Measurements from ENCODE around the gene GPC5. TPM values are rescaled to one million over a fixed set of nuclear protein-coding genes. Genes with fewer than 3 reads are reported as not detected.

The GPC5 gene
- total RNA-seq, 1 experiment from 2014 or later = 0.26 TPM

DNA sequence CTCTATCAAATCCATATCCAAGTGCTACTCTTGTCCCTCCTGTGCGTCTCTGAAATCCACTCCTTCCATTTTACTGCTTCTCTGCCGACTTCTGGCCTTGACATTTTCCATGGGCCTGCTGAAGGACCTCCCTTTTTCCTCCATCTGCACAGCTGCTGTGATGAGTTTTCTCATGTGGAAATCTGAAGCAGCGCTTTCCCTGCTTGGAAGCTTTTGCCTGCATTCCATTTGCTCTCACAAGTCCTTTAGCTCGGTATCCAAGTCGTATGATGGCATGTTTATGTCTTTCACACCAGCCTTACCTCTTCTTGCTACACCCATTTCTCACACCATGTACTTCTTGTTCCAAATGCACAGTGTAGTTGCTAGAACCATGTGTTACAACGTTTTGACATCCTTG, 328.2 kb downstream of the GPC5 start:
- Histone ChIP-seq H3K9me3 (ENCODE audit: control insufficient read depth, insufficient read depth, low read depth, low read length) (no peaks in the 10 kb centered on the region), H3K4me3 (ENCODE audit: low read depth in 2 of 2, low read length in 2 of 2) (no peak overlapping the region), H3K36me3 (ENCODE audit: control insufficient read depth, insufficient read depth, low read length) (no peaks in the 10 kb centered on the region), H3K27ac (ENCODE audit: low read length) (no peak overlapping the region), H3K27me3 (ENCODE audit: control insufficient read depth, insufficient read depth, low read length) (no peaks in the 10 kb centered on the region), H3K4me1 (ENCODE audit: control insufficient read depth, insufficient read depth, low read length) (no peaks in the 10 kb centered on the region)
- POLR2A ChIA-PET = no interaction called here
- intact Hi-C loops (cut with micrococcal nuclease; ENCODE audit: unreplicated experiment) = no loop called here
- ATAC-seq = no peak
- no peak for DNase-seq (ENCODE audit: low read depth, low spot score)
- CTCF ChIA-PET = no interaction called here
- in situ Hi-C loops (cut with HindIII; ENCODE audit: low pct_unique_long_range_greater_than_20kb, low sequenced_read_pairs) = no loop called here
- no TSS peak for BruUV-seq (replicated peaks)
- TF ChIP-seq, protein P1, sequence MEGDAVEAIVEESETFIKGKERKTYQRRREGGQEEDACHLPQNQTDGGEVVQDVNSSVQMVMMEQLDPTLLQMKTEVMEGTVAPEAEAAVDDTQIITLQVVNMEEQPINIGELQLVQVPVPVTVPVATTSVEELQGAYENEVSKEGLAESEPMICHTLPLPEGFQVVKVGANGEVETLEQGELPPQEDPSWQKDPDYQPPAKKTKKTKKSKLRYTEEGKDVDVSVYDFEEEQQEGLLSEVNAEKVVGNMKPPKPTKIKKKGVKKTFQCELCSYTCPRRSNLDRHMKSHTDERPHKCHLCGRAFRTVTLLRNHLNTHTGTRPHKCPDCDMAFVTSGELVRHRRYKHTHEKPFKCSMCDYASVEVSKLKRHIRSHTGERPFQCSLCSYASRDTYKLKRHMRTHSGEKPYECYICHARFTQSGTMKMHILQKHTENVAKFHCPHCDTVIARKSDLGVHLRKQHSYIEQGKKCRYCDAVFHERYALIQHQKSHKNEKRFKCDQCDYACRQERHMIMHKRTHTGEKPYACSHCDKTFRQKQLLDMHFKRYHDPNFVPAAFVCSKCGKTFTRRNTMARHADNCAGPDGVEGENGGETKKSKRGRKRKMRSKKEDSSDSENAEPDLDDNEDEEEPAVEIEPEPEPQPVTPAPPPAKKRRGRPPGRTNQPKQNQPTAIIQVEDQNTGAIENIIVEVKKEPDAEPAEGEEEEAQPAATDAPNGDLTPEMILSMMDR (IDR thresholded peaks at IDR 0.05) = no peak
- TF ChIP-seq POLR2AphosphoS5 (IDR thresholded peaks at IDR 0.05; ENCODE audit: low read depth, low read length) (no peak), TCF7L2 (IDR thresholded peaks at IDR 0.05; ENCODE audit: low read depth, low read length) (no peak), SIN3A (IDR thresholded peaks at IDR 0.05; ENCODE audit: borderline replicate concordance, insufficient read depth, low read depth, low read length) (no peak)
- TF ChIP-seq, protein P2, sequence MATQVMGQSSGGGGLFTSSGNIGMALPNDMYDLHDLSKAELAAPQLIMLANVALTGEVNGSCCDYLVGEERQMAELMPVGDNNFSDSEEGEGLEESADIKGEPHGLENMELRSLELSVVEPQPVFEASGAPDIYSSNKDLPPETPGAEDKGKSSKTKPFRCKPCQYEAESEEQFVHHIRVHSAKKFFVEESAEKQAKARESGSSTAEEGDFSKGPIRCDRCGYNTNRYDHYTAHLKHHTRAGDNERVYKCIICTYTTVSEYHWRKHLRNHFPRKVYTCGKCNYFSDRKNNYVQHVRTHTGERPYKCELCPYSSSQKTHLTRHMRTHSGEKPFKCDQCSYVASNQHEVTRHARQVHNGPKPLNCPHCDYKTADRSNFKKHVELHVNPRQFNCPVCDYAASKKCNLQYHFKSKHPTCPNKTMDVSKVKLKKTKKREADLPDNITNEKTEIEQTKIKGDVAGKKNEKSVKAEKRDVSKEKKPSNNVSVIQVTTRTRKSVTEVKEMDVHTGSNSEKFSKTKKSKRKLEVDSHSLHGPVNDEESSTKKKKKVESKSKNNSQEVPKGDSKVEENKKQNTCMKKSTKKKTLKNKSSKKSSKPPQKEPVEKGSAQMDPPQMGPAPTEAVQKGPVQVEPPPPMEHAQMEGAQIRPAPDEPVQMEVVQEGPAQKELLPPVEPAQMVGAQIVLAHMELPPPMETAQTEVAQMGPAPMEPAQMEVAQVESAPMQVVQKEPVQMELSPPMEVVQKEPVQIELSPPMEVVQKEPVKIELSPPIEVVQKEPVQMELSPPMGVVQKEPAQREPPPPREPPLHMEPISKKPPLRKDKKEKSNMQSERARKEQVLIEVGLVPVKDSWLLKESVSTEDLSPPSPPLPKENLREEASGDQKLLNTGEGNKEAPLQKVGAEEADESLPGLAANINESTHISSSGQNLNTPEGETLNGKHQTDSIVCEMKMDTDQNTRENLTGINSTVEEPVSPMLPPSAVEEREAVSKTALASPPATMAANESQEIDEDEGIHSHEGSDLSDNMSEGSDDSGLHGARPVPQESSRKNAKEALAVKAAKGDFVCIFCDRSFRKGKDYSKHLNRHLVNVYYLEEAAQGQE (IDR thresholded peaks at IDR 0.05; ENCODE audit: insufficient read depth in 1 of 2, low read depth in 2 of 2, low read length in 1 of 2) = no peak

DNA sequence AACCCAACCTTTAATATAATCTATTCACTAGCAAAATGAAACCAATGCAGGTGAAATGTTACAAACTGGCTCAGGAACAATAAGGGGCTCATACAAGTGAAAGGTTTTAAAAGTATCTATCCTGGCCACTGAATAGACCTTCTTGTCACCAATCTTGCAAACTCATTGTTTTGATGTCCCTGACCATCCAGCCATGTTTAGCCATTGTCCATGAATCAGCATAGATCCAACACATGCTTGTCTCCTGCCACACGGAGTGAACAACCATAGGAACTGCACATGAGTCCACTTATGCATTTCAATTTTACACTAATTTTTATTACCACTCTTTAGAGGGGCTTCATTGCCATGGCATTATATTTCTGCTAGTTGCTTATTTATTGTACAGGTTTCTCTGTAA, 331.4 kb downstream of the GPC5 start:
- H3K27me3 ChIP-seq (ENCODE audit: control insufficient read depth, insufficient read depth, low read length) = no peaks in the 10 kb centered on the region
- H3K27ac ChIP-seq (ENCODE audit: low read length) = no peak overlapping the region
- no TSS peak for BruUV-seq (replicated peaks)
- in situ Hi-C loops (cut with HindIII; ENCODE audit: low pct_unique_long_range_greater_than_20kb, low sequenced_read_pairs) (no loop called here), intact Hi-C loops (cut with micrococcal nuclease; ENCODE audit: unreplicated experiment) (no loop called here)
- no peaks in the 10 kb centered on the region for H3K36me3 ChIP-seq (ENCODE audit: control insufficient read depth, insufficient read depth, low read length)
- POLR2A ChIA-PET = no interaction called here
- CTCF ChIA-PET = no interaction called here
- no peak overlapping the region for H3K4me3 ChIP-seq (ENCODE audit: low read depth in 2 of 2, low read length in 2 of 2)
- TF ChIP-seq POLR2AphosphoS5 (IDR thresholded peaks at IDR 0.05; ENCODE audit: low read depth, low read length) (no peak), SIN3A (IDR thresholded peaks at IDR 0.05; ENCODE audit: borderline replicate concordance, insufficient read depth, low read depth, low read length) (no peak), TCF7L2 (IDR thresholded peaks at IDR 0.05; ENCODE audit: low read depth, low read length) (no peak)
- TF ChIP-seq, protein P2 (IDR thresholded peaks at IDR 0.05; ENCODE audit: insufficient read depth in 1 of 2, low read depth in 2 of 2, low read length in 1 of 2) = no peak
- TF ChIP-seq, protein P1 (IDR thresholded peaks at IDR 0.05) = no peak
- no peaks in the 10 kb centered on the region; the same call in 1 of the 2 replicates for H3K9me3 ChIP-seq (ENCODE audit: control insufficient read depth, insufficient read depth, low read depth, low read length)
- ATAC-seq = no peak
- H3K4me1 ChIP-seq (ENCODE audit: control insufficient read depth, insufficient read depth, low read length) = no peaks in the 10 kb centered on the region
- no peak for DNase-seq (ENCODE audit: low read depth, low spot score)
